HG03442 (cell line): Measurements from ENCODE around the gene ZNF384.
"Not testable (repeated sequence)": the region's sequence is repeated elsewhere in the genome, so short reads cannot be mapped to it uniquely, and the experiment has no call there.

Experiments used
- ATAC-seq: cut with Tn5 transposase; IDR thresholded peaks from one replicate; pipeline ENCODE4 v1.9.1; 2021; ENCODE audit warnings: mild to moderate bottlenecking, moderate library complexity; ENCODE audit not compliant: unreplicated experiment

Gene ZNF384

GRCh38 chr12:6688999-6689882 lies at the start of gene ZNF384:
Gene ZNF384, minus strand, starts transcription at chr12:6689375. Its CDS starts 9,855 bp downstream, at chr12:6679520.
- ATAC-seq = peak; percentile 84

GRCh38 chr12:6736754-6737153 lies 47.6 kb upstream of the ZNF384 start:
- no peak for ATAC-seq

DNA sequence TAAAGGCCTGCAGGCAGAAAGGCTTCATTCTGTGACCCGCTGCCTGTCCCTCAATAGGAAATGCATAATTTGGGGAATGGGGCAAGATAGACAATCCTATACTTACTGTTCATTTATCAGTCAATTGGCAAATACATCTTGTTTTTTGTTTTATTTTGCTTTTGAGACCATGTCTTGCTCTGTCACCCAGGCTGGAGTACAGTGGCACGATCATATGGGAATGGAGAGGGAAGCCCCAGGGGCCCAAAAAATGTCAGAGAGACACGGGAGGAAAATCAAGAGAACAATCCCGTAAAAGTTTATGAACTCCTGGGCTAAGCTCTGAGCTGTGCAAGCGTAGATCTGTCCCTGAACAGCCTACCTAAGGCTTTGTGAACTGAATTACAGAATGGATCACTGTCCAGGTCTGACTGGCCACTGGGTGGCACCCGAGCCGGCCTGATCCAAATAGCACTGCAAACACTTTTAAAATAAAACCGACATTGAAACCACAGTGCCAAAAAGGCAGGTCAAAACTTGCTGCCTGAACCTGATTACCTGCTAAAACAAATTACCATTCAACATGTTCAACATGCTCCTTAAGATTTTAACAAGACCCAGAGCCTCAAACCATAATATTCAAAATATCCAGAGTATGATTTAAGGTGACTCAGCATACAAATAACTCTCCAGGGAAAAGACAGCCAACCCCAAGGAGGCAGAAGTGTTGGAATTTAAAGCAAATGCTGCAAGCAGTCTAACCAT lies 46.4 kb upstream of the ZNF384 start:
- no peak for ATAC-seq

DNA sequence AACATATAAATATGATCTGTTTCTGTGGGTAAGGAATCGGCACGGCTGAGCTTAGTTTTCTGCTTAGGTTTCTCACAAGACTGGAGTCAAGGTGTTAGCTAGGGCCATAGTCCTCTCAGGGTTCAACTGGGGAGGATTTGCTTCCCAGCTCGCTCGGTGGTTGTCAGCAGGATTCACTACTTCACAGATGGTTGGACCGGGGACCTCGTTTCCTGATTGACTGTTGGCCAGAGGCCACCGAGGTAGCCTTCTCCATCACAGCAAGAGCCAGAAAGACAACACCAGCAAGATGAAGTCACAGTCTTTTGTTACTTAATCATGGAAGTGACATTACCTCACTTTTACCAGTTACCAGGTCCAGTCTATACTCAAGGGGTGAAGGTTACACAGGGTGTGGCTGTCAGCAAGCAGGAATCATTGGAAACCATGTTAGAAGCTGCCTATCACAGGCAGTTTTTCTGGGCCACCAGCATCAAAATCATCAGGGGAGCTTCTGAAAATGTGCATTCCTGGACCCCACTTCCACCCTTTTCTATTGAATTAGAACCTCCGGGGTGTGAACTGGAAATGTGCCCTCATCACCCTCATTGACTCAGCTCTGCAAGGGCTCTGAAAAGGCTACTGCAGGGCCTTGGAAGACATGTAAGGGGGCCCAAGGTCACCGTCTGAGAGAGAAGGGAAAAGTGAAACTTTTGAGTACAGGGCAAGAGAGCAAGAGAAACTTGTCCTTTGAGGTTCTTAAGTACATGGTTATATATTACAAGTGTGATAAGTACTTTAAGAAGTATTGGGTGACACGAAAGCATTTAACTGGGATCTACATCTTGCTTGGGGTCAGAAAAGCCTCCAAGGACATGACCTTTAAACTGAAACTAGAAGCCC lies 45.6 kb upstream of the ZNF384 start:
- no peak for ATAC-seq

GRCh38 chr12:6730169-6730568 lies 41.0 kb upstream of the ZNF384 start:
- no peak for ATAC-seq

DNA sequence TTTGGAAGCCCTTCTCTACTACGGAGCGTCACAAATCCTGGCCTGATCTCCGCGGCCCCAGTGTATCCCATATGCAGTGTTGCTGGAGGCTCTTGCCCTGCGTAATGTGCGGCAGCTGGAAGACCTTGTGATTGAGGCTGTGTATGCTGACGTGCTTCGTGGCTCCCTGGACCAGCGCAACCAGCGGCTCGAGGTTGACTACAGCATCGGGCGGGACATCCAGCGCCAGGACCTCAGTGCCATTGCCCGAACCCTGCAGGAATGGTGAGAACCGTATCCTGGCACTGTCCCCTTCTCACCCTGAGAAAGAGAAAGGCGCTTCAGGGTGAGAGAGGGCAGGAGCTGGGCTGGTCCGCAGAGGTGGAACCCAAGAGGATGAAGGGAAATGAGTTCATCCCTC lies 40.0 kb upstream of the ZNF384 start:
- ATAC-seq = no peak

DNA sequence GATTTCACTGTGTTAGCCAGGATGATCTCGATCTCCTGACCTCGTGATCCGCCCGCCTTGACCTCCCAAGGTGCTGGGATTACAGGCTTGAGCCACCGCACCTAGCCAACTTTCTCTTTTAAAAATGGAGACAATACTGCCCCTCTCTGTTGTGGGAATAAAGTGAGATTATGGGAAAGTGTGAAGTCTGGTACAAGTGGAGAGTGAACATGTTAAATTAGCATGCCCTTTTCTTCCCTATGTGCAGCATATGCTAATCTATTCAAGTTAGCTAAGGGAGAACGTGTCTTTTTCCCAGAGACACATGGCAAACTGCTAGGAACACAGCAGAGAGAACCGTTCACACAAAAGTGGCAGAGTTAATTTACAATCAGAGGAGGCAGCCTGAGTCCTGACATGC lies 36.2 kb upstream of the ZNF384 start:
- ATAC-seq = no peak

DNA sequence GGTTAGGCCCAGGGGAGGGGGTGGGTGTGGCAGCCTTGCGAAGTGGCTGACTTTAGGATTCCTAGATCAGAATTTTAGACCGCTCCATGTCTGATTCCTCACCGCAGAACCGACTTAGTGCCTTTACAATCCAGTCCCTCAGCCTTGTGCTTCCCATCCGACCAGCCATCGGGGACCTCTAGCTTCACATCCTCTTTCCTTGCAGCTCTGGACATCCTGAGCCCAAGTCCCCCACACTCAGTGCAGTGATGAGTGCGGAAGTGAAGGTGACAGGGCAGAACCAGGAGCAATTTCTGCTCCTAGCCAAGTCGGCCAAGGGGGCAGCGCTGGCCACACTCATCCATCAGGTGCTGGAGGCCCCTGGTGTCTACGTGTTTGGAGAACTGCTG lies 35.2 kb upstream of the ZNF384 start:
- peak; percentile 5 for ATAC-seq

DNA sequence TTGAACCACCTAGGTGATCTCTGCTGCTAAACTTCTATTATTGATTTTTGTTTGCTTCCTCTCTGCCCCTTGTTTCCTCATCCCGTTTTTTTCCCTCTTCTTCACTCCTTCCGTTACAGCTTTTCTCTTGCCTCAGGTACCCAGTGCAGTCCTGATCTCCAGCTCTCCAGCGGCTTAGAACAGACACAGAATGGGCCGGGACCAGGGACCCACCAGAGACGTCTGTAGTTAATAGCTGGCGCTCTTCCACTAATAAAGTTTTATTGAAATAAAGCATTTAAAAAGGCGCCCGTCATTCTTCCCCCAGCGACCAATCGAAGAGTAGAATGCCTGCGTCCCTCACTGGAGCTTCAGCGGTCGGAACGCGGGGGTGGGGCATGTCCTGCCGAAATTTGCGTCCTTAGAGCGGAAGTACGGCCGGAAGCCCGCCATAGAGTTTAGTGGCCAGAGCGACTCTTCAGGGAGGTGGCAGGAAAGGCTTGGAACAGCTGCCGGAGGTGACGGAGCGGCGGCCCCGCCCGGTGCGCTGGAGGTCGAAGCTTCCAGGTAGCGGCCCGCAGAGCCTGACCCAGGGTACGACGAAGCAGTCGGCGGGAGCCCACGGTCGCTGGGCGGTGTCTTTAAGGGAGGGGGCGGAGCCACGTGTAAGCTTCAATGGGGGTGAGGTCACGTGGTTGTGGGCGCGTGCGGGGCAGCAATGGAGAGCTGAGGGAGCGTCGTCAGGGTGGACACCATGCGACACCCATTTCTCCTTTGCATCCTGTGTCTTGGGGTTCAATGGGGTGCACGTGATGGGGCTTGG lies 34.6 kb upstream of the ZNF384 start, which contains the start of gene COPS7A:
TSS of gene COPS7A (plus strand) at position 440 of the 802 bp plus-strand sequence. CDS start 611 bp downstream, outside the sequence.
- peak; percentile 95 for ATAC-seq

- ATAC-seq = no peak
These were observed 33.7 kb upstream of the ZNF384 start for GRCh38 chr12:6722863-6723262.

DNA sequence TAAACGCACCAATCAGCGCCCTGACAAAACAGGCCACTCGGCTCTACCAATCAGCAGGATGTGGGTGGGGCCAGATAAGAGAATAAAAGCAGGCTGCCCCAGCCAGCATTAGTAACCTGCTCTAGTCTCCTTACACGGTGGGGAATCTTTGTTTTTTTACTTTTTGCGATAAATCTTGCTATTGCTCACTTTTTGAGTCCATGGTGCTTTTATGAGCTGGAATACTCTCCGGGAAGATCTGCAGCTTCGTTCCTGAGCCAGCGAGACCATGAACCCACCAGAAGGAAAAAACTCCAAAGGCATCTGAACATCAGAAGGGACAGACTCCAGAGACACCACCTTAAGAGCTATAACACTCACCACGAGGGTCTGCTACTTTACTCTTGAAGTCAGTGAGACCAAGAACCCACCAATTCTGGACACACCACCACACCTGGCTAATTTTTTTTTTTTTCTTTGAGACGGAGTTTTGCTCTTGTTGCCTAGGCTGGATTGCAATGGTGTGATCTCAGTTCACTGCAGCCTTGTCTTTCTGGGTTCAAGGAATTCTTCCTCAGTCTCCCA lies 27.8 kb upstream of the ZNF384 start:
- no peak for ATAC-seq

GRCh38 chr12:6716031-6716873 lies 27.1 kb upstream of the ZNF384 start:
- not testable (repeated sequence) for ATAC-seq

GRCh38 chr12:6708960-6709394 lies 19.8 kb upstream of the ZNF384 start:
- no peak for ATAC-seq

GRCh38 chr12:6708351-6708750 lies 19.2 kb upstream of the ZNF384 start:
- ATAC-seq = not testable (repeated sequence)

DNA sequence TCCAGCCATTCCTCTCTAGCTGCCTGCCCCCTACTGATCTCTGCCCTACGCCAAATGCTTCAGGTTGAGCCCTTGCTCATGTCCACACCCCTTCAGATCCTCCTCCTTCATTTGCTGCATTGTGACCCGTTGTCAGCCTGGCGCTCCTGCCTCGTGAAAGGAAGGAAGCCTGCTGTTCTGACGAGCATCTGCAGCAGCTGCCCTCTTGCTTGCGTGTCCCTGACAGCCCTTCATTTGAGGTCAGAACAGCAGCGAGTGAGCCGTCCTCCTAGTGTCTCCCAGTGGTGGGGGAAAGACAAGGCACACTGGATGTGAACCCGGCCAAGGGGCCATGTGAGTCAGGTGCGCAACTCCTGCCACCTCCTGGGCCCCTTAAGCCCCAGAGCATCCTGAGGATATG lies 14.5 kb upstream of the ZNF384 start:
- ATAC-seq = no peak

GRCh38 chr12:6701078-6701768 lies 12.0 kb upstream of the ZNF384 start:
- ATAC-seq = no peak

DNA sequence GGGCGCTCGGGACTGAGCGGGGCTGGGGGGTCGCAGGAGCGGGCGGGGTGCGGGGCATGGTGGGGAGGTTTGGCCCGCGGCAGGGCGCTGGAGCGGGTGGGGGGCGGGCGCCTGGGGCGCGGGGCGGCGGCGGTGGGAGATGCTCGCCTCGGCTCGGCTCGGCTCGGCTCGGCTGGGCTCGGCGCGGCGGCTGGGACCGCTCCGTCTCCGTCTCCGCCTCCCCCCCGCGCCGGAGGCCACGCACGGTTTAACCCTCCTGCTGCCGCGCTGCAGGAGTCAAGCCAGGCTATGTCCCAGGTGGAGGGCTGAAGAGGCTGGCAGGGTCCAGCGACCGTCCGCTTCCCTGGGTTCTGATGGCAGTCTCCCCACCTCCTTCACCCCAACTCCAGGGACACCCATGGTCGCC lies 11.5 kb upstream of the ZNF384 start, which contains the start of gene PIANP:
TSS of gene PIANP (minus strand) at position 170 of the 406 bp plus-strand sequence. CDS start 2,754 bp downstream, outside the sequence.
- no peak for ATAC-seq
